Liver (tissue), 9 donors: ENCODE measurements around the gene JPH4. TPM values are rescaled to one million over a fixed set of nuclear protein-coding genes. Genes with fewer than 3 reads are reported as not detected.

Experiments used
- DNase-seq: peaks from one replicate; pipeline ENCODE4 v3.0.0-alpha.2; 2017; ENCODE audit warnings: low spot score
- H3K27ac ChIP-seq, 2 donors: one replicate each; pipeline ENCODE4 v1.7.0; 2013; ENCODE audit warnings: inconsistent platforms in 2 of 2, low read length in 2 of 2, control low read depth in 1 of 2, low read depth in 1 of 2, mild to moderate bottlenecking in 1 of 2
- H3K27me3 ChIP-seq, 4 donors: one replicate each; pipeline versions ENCODE4 v1.6.1 to v1.7.0; 2013; ENCODE audit warnings: low read length in 3 of 4, inconsistent platforms in 1 of 4, mild to moderate bottlenecking in 1 of 4, moderate library complexity in 1 of 4; ENCODE audit not compliant: control insufficient read depth in 4 of 4, insufficient read depth in 4 of 4
- H3K36me3 ChIP-seq, 4 donors: one replicate each; pipeline versions ENCODE4 v1.6.1 to v1.7.0; 2013; ENCODE audit warnings: low read length in 3 of 4, mild to moderate bottlenecking in 3 of 4, low read depth in 1 of 4, moderate library complexity in 1 of 4; ENCODE audit not compliant: control insufficient read depth in 4 of 4, insufficient read depth in 3 of 4
- H3K4me1 ChIP-seq, 4 donors: one replicate each; pipeline versions ENCODE4 v1.6.1 to v1.7.0; 2013; ENCODE audit warnings: low read length in 3 of 4, mild to moderate bottlenecking in 3 of 4, moderate library complexity in 1 of 4; ENCODE audit not compliant: control insufficient read depth in 4 of 4, insufficient read depth in 4 of 4
- H3K4me3 ChIP-seq, 3 donors: one replicate each; pipeline versions ENCODE4 v1.6.1 to v1.7.0; 2013; ENCODE audit warnings: low read length in 3 of 3, control low read depth in 1 of 3, low read depth in 1 of 3, mild to moderate bottlenecking in 1 of 3
- H3K9ac ChIP-seq, 2 donors: one replicate each; pipeline ENCODE4 v1.7.0; 2013; ENCODE audit warnings: low read length in 2 of 2, mild to moderate bottlenecking in 2 of 2, moderate library complexity in 2 of 2, control low read depth in 1 of 2, low read depth in 1 of 2
- H3K9me3 ChIP-seq, 4 donors: one replicate each; pipeline versions ENCODE4 v1.6.1 to v1.7.0; 2013; ENCODE audit warnings: low read length in 3 of 4; ENCODE audit not compliant: control insufficient read depth in 4 of 4
- EGR1 ChIP-seq, 2 donors: IDR thresholded peaks; 2 replicates each; pipeline ENCODE4 v1.6.1; 2016 to 2018; ENCODE audit warnings: antibody characterized with exemption in 2 of 2, low read depth in 2 of 2
- FOXA1 ChIP-seq: IDR thresholded peaks from 2 replicates; pipeline ENCODE4 v1.6.1; 2016; ENCODE audit warnings: antibody characterized with exemption
- FOXA2 ChIP-seq: IDR thresholded peaks from 2 replicates; pipeline ENCODE4 v1.6.1; 2016; ENCODE audit warnings: antibody characterized with exemption
- GABPA ChIP-seq, 2 donors: IDR thresholded peaks in 1 of 2; conservative IDR thresholded peaks in 1 of 2; 2 replicates each; pipeline ENCODE4 v1.6.1; 2016; ENCODE audit warnings: antibody characterized with exemption in 2 of 2, mild to moderate bottlenecking in 1 of 2, moderate library complexity in 1 of 2
- HNF4A ChIP-seq, 2 donors: conservative IDR thresholded peaks; 2 replicates each; pipeline ENCODE4 v1.6.1; 2016; ENCODE audit warnings: antibody characterized with exemption in 2 of 2, mild to moderate bottlenecking in 2 of 2
- HNF4G ChIP-seq: IDR thresholded peaks from 2 replicates; pipeline ENCODE4 v1.6.1; 2016; ENCODE audit warnings: antibody characterized with exemption
- JUND ChIP-seq, 2 donors: IDR thresholded peaks; 2 replicates each; pipeline ENCODE4 v1.6.1; 2016; ENCODE audit warnings: antibody characterized with exemption in 2 of 2
- NR2F2 ChIP-seq: IDR thresholded peaks from 2 replicates; pipeline ENCODE4 v1.6.1; 2016; ENCODE audit warnings: antibody characterized with exemption
- RAD21 ChIP-seq, 2 donors: IDR thresholded peaks; 2 replicates each; pipeline ENCODE4 v1.6.1; 2016; ENCODE audit warnings: antibody characterized with exemption in 2 of 2, mild to moderate bottlenecking in 2 of 2
- RXRA ChIP-seq, 2 donors: IDR thresholded peaks; 2 replicates each; pipeline ENCODE4 v1.6.1; 2017 to 2018; ENCODE audit warnings: antibody characterized with exemption in 2 of 2, mild to moderate bottlenecking in 1 of 2
- SP1 ChIP-seq: IDR thresholded peaks from 2 replicates; pipeline ENCODE4 v1.6.1; 2018; ENCODE audit warnings: antibody characterized with exemption, mild to moderate bottlenecking
- TAF1 ChIP-seq: conservative IDR thresholded peaks from 2 replicates; pipeline ENCODE4 v1.6.1; 2016; ENCODE audit warnings: antibody characterized with exemption, mild to moderate bottlenecking
- YY1 ChIP-seq: IDR thresholded peaks from 2 replicates; pipeline ENCODE4 v1.6.1; 2016; ENCODE audit warnings: antibody characterized with exemption, mild to moderate bottlenecking
- WGBS: extraction: QIAGEN DNeasy Blood & Tissue Kit; methylation state at CpG from one replicate; pipeline ENCODE4 v1.1.7; 2013; 5-methylcytosine and 5-hydroxymethylcytosine counted together
- polyA plus RNA-seq, 2 donors: library from polyadenylated mRNA; stranded (reverse) in 1 of 2; unstranded in 1 of 2; fragments of 200-250 nt in 1 of 2; fragments of >200 nt in 1 of 2; fragmentation: Nextera tagmentation in 1 of 2; extraction: Ambion mirVana in 1 of 2; gene quantifications; one replicate each; pipeline versions ENCODE4 v1.2.1 to v1.2.3, GENCODE V29; 2013 to 2015
- total RNA-seq, 2 donors: library from RNA; depleted of rRNA; stranded (reverse); fragments of >200 nt; gene quantifications; one replicate each; pipeline ENCODE4 v1.2.3, GENCODE V29; 2014
- TF ChIP-seq, protein P1 (sequence below): IDR thresholded peaks from 2 replicates; pipeline ENCODE4 v1.6.1; 2016; ENCODE audit warnings: antibody characterized with exemption, mild to moderate bottlenecking
- TF ChIP-seq, protein P2 (sequence below): fragments of 150-350 bp; IDR thresholded peaks from 2 replicates; pipeline ENCODE4 v1.5.1; 2017; ENCODE audit warnings: improper control_type of control experiment, low read depth, low read length; ENCODE audit not compliant: missing input control
- TF ChIP-seq, protein P3 (sequence below): IDR thresholded peaks from 2 replicates; pipeline ENCODE4 v1.6.1; 2016; ENCODE audit warnings: antibody characterized with exemption
- TF ChIP-seq, protein P4 (sequence below): IDR thresholded peaks from 2 replicates; pipeline ENCODE4 v1.6.1; 2016; ENCODE audit warnings: antibody characterized with exemption
- TF ChIP-seq, protein P5 (sequence below): IDR thresholded peaks from 2 replicates; pipeline ENCODE4 v1.6.1; 2016; ENCODE audit warnings: antibody characterized with exemption
- donor health status: healthy.
- donor health status: healthy.
- donor health status: healthy.
- donor health status: healthy.
- donor health status: healthy.

Gene JPH4
- total and polyA plus RNA-seq, 4 donors, result 0.07 to 0.24 (median 0.16) TPM

DNA sequence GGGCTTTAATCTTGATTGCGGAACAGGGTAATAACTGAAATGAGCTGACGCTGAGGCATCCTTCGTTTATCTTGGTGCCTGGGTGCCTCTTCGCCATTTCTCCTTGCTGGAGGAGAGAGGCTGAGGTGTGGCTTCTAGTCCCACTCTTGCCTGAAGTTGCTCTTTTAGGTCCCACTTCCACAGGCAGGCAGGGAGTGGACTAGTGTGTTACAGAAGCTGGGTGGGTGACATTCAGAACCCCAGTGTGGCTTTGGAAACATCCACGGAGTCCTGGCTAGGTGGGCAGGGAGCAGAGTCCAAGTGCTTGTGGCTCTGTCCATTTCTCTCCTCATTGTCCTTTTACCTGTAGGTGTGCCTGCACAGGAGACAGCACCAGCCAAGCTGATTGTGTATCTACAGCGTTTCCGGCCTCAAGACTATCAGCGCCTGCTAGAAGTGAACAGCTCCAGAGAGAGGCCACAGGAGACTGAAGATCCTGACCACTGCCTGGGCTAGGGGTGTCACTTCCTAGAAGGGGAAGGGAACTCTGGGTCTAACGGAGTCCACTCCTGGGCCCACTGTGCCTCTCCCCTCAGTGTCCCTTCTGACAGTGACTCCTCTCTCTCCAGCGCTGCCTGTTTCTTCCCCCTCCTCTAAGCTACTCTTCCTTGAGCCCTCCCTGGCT is 20.1 kb downstream of the JPH4 start:
- Histone ChIP-seq H3K9ac (no peak overlapping the region), H3K4me3 (no peak overlapping the region), H3K4me1 (peaks cover 4 to 23% (median 20%) of the 10 kb centered on the region in 4 donors), H3K9me3 (no peaks in the 10 kb centered on the region), H3K27ac (no peak overlapping the region), H3K36me3 (peaks cover 4 to 19% (median 8%) of the 10 kb centered on the region in 4 donors), H3K27me3 (no peaks in the 10 kb centered on the region)
- TF ChIP-seq EGR1 (IDR thresholded peaks at IDR 0.05; ENCODE audit: low read depth in 2 of 2) (no peak), SP1 (no peak), HNF4G (no peak), GABPA (IDR thresholded peaks at IDR 0.05 in 1 of 2, conservative IDR thresholded peaks at IDR 0.05 in 1 of 2) (no peak)
- no peak for DNase-seq
- WGBS, result 92% methylated on average over 10 of the region's 10 CpGs

DNA sequence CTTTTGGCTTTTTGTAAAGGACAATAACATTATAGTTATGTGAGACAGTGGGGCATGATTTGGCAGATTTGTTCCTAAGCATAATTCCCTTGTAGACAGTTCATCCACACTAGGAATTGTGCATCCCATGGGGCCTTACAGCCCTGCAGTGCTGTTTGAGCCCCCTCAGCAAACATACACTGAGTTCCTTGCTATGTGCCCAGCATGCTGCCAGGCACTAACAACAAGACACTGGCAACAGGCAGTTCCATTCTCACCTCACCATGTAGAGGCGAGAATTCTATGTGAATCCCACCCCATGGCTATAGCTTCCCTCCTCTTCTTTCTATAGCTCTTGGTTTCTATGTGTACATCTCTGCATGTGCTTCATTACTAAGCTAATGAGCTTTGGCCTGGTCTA is 20.6 kb downstream of the JPH4 start:
- Histone ChIP-seq H3K27me3 (no peaks in the 10 kb centered on the region), H3K4me1 (peaks cover 4 to 17% (median 15%) of the 10 kb centered on the region in 4 donors), H3K4me3 (no peak overlapping the region), H3K27ac (no peak overlapping the region), H3K9me3 (no peaks in the 10 kb centered on the region), H3K9ac (no peak overlapping the region), H3K36me3 (peaks cover 4 to 19% (median 8%) of the 10 kb centered on the region in 4 donors)
- DNase-seq, result no peak
- TF ChIP-seq NR2F2 (no peak), YY1 (no peak), HNF4A (conservative IDR thresholded peaks at IDR 0.05) (no peak), JUND (IDR thresholded peaks at IDR 0.05) (no peak), RXRA (IDR thresholded peaks at IDR 0.05) (no peak), TAF1 (no peak), FOXA2 (no peak), FOXA1 (no peak), RAD21 (IDR thresholded peaks at IDR 0.05) (no peak), GABPA (IDR thresholded peaks at IDR 0.05 in 1 of 2, conservative IDR thresholded peaks at IDR 0.05 in 1 of 2) (no peak), HNF4G (no peak), SP1 (no peak), EGR1 (IDR thresholded peaks at IDR 0.05; ENCODE audit: low read depth in 2 of 2) (no peak)
- TF ChIP-seq, protein P1, sequence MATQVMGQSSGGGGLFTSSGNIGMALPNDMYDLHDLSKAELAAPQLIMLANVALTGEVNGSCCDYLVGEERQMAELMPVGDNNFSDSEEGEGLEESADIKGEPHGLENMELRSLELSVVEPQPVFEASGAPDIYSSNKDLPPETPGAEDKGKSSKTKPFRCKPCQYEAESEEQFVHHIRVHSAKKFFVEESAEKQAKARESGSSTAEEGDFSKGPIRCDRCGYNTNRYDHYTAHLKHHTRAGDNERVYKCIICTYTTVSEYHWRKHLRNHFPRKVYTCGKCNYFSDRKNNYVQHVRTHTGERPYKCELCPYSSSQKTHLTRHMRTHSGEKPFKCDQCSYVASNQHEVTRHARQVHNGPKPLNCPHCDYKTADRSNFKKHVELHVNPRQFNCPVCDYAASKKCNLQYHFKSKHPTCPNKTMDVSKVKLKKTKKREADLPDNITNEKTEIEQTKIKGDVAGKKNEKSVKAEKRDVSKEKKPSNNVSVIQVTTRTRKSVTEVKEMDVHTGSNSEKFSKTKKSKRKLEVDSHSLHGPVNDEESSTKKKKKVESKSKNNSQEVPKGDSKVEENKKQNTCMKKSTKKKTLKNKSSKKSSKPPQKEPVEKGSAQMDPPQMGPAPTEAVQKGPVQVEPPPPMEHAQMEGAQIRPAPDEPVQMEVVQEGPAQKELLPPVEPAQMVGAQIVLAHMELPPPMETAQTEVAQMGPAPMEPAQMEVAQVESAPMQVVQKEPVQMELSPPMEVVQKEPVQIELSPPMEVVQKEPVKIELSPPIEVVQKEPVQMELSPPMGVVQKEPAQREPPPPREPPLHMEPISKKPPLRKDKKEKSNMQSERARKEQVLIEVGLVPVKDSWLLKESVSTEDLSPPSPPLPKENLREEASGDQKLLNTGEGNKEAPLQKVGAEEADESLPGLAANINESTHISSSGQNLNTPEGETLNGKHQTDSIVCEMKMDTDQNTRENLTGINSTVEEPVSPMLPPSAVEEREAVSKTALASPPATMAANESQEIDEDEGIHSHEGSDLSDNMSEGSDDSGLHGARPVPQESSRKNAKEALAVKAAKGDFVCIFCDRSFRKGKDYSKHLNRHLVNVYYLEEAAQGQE, result no peak
- TF ChIP-seq, protein P2, sequence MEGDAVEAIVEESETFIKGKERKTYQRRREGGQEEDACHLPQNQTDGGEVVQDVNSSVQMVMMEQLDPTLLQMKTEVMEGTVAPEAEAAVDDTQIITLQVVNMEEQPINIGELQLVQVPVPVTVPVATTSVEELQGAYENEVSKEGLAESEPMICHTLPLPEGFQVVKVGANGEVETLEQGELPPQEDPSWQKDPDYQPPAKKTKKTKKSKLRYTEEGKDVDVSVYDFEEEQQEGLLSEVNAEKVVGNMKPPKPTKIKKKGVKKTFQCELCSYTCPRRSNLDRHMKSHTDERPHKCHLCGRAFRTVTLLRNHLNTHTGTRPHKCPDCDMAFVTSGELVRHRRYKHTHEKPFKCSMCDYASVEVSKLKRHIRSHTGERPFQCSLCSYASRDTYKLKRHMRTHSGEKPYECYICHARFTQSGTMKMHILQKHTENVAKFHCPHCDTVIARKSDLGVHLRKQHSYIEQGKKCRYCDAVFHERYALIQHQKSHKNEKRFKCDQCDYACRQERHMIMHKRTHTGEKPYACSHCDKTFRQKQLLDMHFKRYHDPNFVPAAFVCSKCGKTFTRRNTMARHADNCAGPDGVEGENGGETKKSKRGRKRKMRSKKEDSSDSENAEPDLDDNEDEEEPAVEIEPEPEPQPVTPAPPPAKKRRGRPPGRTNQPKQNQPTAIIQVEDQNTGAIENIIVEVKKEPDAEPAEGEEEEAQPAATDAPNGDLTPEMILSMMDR, result no peak
- TF ChIP-seq, protein P3, sequence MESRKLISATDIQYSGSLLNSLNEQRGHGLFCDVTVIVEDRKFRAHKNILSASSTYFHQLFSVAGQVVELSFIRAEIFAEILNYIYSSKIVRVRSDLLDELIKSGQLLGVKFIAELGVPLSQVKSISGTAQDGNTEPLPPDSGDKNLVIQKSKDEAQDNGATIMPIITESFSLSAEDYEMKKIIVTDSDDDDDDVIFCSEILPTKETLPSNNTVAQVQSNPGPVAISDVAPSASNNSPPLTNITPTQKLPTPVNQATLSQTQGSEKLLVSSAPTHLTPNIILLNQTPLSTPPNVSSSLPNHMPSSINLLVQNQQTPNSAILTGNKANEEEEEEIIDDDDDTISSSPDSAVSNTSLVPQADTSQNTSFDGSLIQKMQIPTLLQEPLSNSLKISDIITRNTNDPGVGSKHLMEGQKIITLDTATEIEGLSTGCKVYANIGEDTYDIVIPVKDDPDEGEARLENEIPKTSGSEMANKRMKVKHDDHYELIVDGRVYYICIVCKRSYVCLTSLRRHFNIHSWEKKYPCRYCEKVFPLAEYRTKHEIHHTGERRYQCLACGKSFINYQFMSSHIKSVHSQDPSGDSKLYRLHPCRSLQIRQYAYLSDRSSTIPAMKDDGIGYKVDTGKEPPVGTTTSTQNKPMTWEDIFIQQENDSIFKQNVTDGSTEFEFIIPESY, result no peak
- TF ChIP-seq, protein P4, sequence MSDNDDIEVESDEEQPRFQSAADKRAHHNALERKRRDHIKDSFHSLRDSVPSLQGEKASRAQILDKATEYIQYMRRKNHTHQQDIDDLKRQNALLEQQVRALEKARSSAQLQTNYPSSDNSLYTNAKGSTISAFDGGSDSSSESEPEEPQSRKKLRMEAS, result no peak
- TF ChIP-seq, protein P5, sequence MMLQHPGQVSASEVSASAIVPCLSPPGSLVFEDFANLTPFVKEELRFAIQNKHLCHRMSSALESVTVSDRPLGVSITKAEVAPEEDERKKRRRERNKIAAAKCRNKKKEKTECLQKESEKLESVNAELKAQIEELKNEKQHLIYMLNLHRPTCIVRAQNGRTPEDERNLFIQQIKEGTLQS, result no peak
- 100% methylated on average over 1 of the region's 1 CpG for WGBS
